HG02759 (cell line): ENCODE results near the gene FAM174C.
"Not testable (repeated sequence)": the region's sequence is repeated elsewhere in the genome, so short reads cannot be mapped to it uniquely, and the experiment has no call there.

ENCODE experiments used
- ATAC-seq: cut with Tn5 transposase; IDR thresholded peaks from one replicate; pipeline ENCODE4 v1.9.1; 2021; ENCODE audit warnings: mild to moderate bottlenecking, moderate library complexity; ENCODE audit not compliant: unreplicated experiment

The FAM174C gene

GRCh38 chr19:1296078-1296477 is 20.7 kb downstream of the FAM174C start:
- ATAC-seq, result no peak

GRCh38 chr19:1296575-1297271 is 21.4 kb downstream of the FAM174C start:
- no peak for ATAC-seq

DNA sequence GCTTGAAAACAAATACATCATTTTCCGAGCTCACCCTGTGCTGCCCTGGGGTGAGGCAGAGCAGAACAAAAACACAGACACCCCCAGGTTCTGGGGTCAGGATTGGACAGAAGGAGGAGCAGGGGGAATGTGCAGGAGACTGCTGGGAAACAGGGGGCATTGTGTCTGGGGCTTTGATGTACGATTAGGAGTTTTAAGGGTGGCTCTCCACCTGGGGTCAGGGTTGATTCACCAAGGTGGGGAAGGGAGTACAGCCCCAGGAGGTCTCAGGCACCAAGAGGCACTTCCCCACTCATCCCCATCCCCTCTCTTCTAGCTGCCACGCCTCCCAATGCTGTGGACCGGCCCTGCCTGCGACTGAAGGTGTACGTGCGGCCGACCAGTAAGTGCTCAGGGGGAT is 22.9 kb downstream of the FAM174C start:
- no peak for ATAC-seq

GRCh38 chr19:1299801-1300200 is 24.5 kb downstream of the FAM174C start:
- ATAC-seq, result no peak

- no peak for ATAC-seq
Observed at GRCh38 chr19:1300744-1301490, 25.6 kb downstream of the FAM174C start.

DNA sequence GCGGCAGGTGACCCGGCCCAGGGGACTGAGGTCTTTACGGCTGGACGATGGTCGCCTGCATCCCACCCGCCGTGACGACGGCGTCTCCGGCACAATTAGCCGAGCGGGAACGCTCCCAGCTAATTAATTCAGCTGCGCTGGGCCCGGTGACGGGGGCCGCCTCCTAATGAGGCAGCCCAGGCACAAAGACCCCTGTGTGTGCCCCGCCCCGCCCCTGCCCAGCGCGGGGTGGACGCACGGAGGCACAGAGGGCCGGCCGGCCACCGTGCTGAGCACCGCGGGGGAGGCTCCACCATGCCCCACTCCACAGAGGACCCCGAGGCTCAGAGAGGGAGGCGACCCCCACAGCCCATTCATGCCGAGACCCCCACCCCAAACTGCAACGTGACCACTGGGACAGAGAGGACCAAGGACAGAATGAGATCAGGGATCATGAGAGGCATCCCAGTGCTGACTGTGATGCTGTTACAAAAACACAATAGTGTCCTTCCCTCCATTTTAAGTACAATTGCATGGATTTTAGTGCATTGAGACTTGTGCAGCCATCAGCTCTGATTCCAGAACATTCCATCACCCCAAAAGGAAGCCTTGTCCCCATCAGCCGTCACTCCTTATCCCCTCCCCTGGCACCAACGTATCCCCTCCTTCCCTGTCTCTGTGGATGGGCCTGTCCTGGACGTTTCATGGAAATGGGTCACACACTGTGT is 27.4 kb downstream of the FAM174C start:
- ATAC-seq, result no peak

DNA sequence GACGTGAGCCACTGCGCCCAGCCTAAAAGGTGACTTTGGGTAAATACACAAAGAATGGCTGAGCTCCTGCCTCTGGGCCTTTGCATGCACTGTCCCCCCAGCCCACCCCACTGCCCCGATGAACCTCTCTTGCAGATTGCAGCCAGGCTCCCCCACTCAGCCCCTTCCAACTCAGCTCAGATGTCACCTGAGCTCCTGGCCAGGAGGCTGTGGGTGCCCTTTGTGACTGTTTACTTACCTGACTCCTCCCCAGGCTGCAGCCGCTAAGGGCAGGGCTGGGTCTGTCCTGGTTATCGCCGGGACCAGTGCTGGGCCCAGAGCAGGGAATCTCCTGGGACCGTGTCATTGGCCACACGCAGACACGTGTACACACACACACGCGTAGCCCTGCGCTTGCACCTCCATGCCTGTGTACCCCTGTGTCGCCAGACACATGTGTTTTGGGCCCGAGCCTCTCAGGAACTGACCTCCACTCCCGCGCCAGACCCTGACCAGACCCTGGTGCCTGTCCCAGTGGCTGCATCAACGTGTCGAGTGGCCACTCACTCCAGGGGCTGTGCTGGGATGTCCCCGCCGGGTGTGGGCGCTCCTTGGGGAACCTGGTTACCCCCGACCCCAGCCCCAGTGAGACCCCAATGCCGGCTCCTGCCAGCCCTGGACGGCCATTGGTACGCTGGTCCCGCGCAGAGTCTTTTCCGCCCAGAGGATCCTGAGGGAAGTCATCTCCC is 29.0 kb downstream of the FAM174C start:
- ATAC-seq, result no peak

DNA sequence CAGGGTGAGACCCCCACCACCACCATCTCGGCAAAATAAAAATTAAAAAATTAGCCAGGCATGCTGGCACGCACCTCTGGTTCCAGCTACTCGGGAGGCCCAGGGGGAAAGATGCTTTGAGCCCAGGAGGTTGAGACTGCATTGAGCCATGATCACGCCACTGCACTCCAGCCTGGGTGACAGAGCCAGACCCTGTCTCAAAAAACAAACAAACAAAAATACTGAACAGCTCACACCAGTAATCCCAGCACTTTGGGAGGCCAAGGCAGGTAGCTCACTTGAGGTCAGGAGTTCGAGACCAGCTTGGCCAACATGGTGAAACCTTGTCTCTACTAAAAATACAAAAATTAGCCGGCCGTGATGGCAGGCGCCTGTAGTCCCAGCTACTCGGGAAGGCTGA is 30.0 kb downstream of the FAM174C start:
- ATAC-seq, result not testable (repeated sequence)

GRCh38 chr19:1307320-1307719 is 32.0 kb downstream of the FAM174C start:
- no peak for ATAC-seq

- no peak for ATAC-seq
Observed at GRCh38 chr19:1307755-1308303, 32.5 kb downstream of the FAM174C start.

DNA sequence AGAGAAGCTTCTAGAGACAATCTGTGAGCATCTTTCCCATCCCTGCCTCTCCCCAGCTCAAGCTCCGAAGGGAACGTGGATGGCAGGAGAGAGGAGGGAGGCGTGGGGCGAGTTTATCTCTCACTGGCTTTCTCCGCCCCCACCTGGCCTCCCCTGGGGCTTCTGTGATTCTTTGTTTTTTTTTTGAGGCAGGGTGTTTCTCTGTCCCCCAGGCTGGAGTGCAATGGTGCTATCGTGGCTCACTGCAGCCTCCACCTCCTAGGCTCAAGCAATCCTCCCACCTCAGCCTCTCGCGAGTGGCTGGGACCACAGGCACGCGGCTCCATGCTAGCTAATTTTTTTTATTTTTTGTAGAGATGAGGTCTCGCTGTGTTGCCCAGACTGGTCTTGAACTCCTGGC is 33.4 kb downstream of the FAM174C start:
- no peak for ATAC-seq

DNA sequence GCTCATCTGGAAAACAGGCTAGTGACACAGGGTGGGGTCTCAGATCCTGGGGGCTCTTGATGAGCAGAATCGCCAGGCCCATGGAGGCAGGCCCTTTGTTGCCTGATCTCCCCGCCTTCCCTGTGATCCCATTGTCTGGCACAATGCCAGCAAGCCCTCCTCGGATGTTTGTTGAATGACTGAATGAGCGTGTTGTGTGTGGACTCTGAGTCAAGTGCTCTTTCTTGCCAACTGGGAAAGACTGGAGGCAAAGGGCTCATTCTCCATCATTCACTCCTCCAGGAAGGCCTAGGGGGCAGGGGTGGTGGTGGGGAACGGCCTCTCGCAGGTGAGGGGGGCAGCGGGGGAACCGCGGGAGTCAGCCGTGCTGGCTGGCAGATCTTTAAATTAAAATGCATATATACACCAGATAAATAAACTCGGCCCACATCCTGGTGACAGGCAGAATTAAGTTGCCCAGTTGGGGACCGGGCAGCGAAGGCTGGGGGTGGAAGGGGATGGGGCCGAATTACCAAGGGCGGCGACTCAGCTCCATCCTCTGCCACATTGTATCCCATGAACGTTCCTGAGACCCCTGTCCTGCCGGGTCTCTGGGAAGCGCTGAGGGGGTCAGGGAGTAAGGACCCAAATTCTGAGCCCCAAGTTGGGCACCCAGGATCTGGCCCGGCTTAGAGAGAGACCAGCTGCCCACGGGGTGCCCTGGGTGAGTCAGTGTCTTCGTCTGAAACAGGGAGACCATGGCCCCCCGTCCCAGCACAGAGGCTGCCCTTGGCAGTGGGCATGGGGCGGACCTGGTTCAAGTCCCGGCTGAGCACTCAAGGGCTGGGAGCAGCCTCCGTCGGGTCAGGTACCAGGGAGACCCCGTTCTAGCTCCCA is 34.9 kb downstream of the FAM174C start:
- no peak for ATAC-seq

DNA sequence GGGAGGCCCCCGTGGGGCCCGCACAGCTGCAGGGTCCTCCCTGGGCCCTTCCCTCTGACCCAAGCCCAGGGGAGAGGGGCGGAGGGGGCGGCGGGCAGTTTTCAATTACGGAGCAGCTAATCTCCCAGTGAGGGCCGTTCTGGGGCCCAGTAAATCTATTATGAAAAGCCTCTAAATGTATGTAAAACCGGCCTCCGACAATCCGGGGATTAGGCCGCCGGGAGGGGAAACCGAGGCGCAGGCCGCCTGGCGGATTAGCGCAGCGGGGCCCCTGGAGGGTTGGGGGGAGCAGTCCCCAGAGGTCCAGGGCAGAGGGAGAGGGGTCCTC is 35.5 kb downstream of the FAM174C start:
- no peak for ATAC-seq

DNA sequence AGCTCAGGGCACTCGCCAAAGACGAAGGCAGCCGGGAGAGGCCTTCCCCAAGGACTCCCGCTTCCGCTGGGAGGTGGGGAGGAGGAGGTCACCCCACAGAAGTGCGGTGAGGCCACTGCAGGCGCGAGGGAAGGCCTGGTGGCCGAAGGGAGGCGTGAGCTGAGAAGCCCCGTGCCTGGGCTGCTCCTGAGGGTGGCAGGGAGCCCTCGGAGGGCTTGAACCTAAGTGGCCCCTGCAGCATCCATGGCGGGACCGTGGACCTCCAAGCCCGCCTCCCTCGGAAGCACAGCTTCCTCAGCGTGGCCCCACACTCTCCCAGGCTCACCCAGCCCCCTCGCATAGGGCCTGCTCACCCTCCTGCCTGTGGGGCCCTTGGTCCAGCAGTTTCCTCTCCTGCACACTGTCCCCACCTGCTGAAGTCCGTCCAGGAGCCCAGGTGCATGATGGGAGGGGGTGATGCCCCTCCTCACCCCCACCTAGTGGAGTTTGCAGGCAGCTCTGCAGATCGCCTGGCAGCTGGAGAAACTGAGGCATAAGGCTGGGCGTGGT is 36.3 kb downstream of the FAM174C start:
- ATAC-seq, result no peak

DNA sequence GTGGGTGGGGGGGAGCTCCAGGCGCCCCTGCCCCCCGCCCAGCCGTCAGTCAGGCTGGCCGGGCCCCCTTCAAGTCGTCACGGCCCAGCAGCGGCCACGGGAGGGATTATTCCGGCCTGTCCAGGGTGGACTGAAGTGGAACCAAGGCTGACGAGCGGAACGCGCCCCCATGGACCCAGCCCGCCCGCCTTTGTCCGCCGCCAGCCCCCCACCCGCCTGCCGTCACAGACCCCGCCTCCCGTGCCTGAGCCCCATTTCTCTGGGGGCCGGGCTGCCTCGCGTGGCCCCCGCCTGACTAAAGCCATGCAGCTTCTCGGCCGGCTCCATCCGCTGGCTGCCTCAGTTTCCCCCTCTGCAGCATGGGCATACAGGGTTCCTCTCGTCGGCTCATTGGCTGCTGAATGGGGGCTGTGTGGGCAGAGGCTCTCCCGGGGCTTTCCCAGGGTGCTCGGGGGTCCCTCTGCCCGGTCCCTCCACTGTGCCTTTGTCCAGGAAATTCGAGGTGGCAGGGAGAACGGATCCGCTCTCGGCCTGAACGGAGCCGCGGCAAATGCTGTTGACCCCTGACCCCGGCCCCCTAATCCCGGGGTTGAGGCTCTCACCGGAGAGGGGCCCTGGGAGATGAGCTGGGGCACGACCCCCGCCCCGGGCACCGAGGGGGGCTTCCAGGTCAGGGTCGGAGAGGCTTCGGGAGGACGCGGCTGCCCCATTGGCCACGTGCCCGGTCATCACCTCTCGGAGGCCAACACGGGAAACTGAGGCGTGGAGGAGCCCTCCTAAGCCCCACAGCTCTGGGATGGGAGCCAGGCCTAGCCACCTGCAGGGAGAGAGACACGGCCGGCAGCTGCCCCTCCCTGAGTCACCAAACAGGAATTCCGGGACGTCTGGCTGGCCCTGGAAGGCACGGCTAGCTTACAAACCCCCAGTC is 37.7 kb downstream of the FAM174C start:
- ATAC-seq, result no peak

GRCh38 chr19:1313695-1314613 is 38.6 kb downstream of the FAM174C start:
- no peak for ATAC-seq

DNA sequence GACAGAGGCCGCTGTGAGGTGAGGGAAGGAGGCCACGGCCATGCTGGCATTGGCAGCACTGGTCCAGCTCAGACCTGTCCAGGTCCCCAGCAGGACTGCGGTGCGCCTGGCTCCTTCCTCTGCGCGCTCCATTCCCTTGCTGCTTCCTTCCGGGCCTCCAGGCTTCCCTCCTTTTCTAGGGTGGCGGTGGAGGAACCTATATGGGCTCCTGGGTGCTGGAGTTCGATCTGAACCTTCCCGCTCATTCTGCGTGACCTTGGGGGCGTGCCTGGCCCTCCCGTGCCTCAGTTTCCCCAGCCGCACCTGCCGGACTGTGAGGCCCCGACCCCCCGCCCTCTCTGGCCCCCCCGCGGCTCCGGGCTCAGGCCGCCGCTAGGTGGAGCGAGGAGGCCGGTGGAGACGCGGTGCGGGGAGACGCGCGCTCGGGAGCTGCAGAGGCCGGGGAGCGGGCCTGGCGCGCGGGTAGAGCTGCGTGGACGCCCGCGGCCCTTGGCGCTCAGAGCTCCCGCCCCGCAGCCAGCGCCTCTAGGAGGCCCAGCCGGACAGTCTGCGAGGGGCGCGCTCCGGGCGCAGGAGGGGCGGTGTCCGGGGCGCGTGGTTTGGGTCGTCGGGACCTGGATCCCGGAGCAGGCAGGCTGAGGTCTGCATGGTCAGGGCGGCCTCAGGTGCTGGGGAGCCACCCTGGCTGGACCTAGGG is 40.3 kb downstream of the FAM174C start:
- no peak for ATAC-seq
